GM18508 (cell line): ENCODE measurements around the gene CIB1.
"Not testable (repeated sequence)": the region's sequence is repeated elsewhere in the genome, so short reads cannot be mapped to it uniquely, and the experiment has no call there.

Experiments used
- ATAC-seq: cut with Tn5 transposase; IDR thresholded peaks from one replicate; pipeline ENCODE4 v1.9.1; 2021; ENCODE audit warnings: moderate number of reproducible peaks; ENCODE audit not compliant: insufficient read depth, unreplicated experiment

The CIB1 gene

GRCh38 chr15:90201130-90201943 lies 32.4 kb downstream of the CIB1 start, which contains the start of gene SEMA4B:
Gene SEMA4B, plus strand, starts transcription at chr15:90201330. Its CDS starts 249 bp downstream, at chr15:90201579.
- no peak for ATAC-seq

GRCh38 chr15:90200534-90201129 lies 33.1 kb downstream of the CIB1 start:
- no peak for ATAC-seq

- ATAC-seq = no peak
Observed at GRCh38 chr15:90194655-90195054, 39.1 kb downstream of the CIB1 start.

- ATAC-seq = no peak
Observed at GRCh38 chr15:90192961-90193786, 40.6 kb downstream of the CIB1 start.

GRCh38 chr15:90191794-90192509 lies 41.8 kb downstream of the CIB1 start:
- ATAC-seq = peak; percentile 50

- no peak for ATAC-seq
Observed at GRCh38 chr15:90191344-90191687, 42.4 kb downstream of the CIB1 start.

GRCh38 chr15:90190606-90191343 lies 43.0 kb downstream of the CIB1 start:
- ATAC-seq = no peak

- no peak for ATAC-seq
Observed at GRCh38 chr15:90189781-90190467, 43.8 kb downstream of the CIB1 start.

GRCh38 chr15:90188914-90189748 lies 44.6 kb downstream of the CIB1 start:
- ATAC-seq = no peak

- ATAC-seq = not testable (repeated sequence)
Observed at GRCh38 chr15:90188065-90188464, 45.7 kb downstream of the CIB1 start.

GRCh38 chr15:90187257-90187868 lies 46.4 kb downstream of the CIB1 start:
- no peak for ATAC-seq

- ATAC-seq = no peak
Observed at GRCh38 chr15:90184786-90185704, 48.7 kb downstream of the CIB1 start.

- no peak for ATAC-seq
Observed at GRCh38 chr15:90184119-90184785, 49.5 kb downstream of the CIB1 start.

GRCh38 chr15:90181776-90182175 lies 52.0 kb downstream of the CIB1 start:
- ATAC-seq = no peak
